Neural cell (in vitro differentiated cells): Measurements from ENCODE around the gene MVK. TPM values are rescaled to one million over a fixed set of nuclear protein-coding genes. Genes with fewer than 3 reads are reported as not detected.

Experiments used
- H2AFZ ChIP-seq: fragments of 200-600, 300-800 bp; sonication (generic), shearing (Covaris generic); 2 replicates; pipeline ENCODE4 v1.6.0; 2014; ENCODE audit warnings: low read depth, mild to moderate bottlenecking, antibody characterized with exemption, low read length, moderate library complexity
- H3F3A ChIP-seq: fragments of 200-600 bp; shearing (Covaris generic); 2 replicates; pipeline ENCODE4 v1.6.1; 2016; ENCODE audit warnings: mild to moderate bottlenecking, moderate library complexity, mixed read lengths, antibody characterized with exemption, low read length; ENCODE audit not compliant: insufficient read depth, poor library complexity, severe bottlenecking
- H3K27ac ChIP-seq: fragments of 200-600, 300-800 bp; sonication (generic), shearing (Covaris generic); 2 replicates; pipeline ENCODE4 v1.5.1; 2014; ENCODE audit warnings: mild to moderate bottlenecking, low read length, moderate library complexity
- H3K27me3 ChIP-seq: fragments of 300-800, 200-600 bp; sonication (generic), shearing (Covaris generic); 2 replicates; pipeline ENCODE4 v1.6.0; 2014; ENCODE audit warnings: mild to moderate bottlenecking, low read depth, low read length, moderate library complexity; ENCODE audit not compliant: insufficient read depth
- H3K36me3 ChIP-seq: fragments of 300-800, 200-600 bp; sonication (generic), shearing (Covaris generic); 2 replicates; pipeline ENCODE4 v1.5.1; 2014; ENCODE audit warnings: mild to moderate bottlenecking, antibody characterized with exemption, low read length, moderate library complexity; ENCODE audit not compliant: insufficient read depth
- H3K4me2 ChIP-seq: fragments of 300-800, 200-600 bp; sonication (generic), shearing (Covaris generic); 2 replicates; pipeline ENCODE4 v1.6.0; 2014; ENCODE audit warnings: mild to moderate bottlenecking, low read length
- H3K4me3 ChIP-seq: fragments of 300-800, 200-600 bp; sonication (generic), shearing (Covaris generic); 2 replicates; pipeline ENCODE4 v1.5.1; 2014; ENCODE audit warnings: mild to moderate bottlenecking, low read length, moderate library complexity
- H3K79me2 ChIP-seq: fragments of 200-600 bp; shearing (Covaris generic); replicated peaks from 2 replicates; pipeline ENCODE4 v1.6.0; 2014; ENCODE audit warnings: mild to moderate bottlenecking, low read length, moderate library complexity; ENCODE audit not compliant: insufficient read depth
- H3K9ac ChIP-seq: fragments of 300-800, 200-600 bp; sonication (generic), shearing (Covaris generic); 2 replicates; pipeline ENCODE4 v1.6.1; 2016; ENCODE audit warnings: mild to moderate bottlenecking, low read length, mixed read lengths
- H3K9me2 ChIP-seq: fragments of 200-600 bp; shearing (Covaris generic); 2 replicates; pipeline ENCODE4 v1.6.1; 2016; ENCODE audit warnings: mild to moderate bottlenecking, low read length, mixed read lengths; ENCODE audit not compliant: insufficient read depth
- H3K9me3 ChIP-seq: fragments of 200-600, 300-800 bp; sonication (generic), shearing (Covaris generic); 2 replicates; pipeline ENCODE4 v1.6.1; 2016; ENCODE audit warnings: mild to moderate bottlenecking, mixed run types, low read length, moderate library complexity, mixed read lengths
- H4K20me1 ChIP-seq: fragments of 200-600 bp; shearing (Covaris generic); 2 replicates; pipeline ENCODE4 v1.6.1; 2016; ENCODE audit warnings: mild to moderate bottlenecking, mixed run types; ENCODE audit not compliant: insufficient read depth
- EP300 ChIP-seq: fragments of 450-650 bp; conservative IDR thresholded peaks from 2 replicates; pipeline ENCODE4 v1.6.1; 2014; ENCODE audit warnings: antibody characterized with exemption, mild to moderate bottlenecking, moderate library complexity; ENCODE audit not compliant: poor library complexity, severe bottlenecking
- EZH2 ChIP-seq: fragments of 200-600, 300-800 bp; shearing (Covaris generic), sonication (generic); IDR thresholded peaks from 2 replicates; pipeline ENCODE4 v1.6.1; 2014; ENCODE audit warnings: antibody characterized with exemption, low read length, borderline replicate concordance, mild to moderate bottlenecking; ENCODE audit not compliant: insufficient read depth, poor library complexity, severe bottlenecking
- MXI1 ChIP-seq: fragments of 450-650 bp; conservative IDR thresholded peaks from 2 replicates; pipeline ENCODE4 v1.6.1; 2014; ENCODE audit warnings: antibody characterized with exemption, mild to moderate bottlenecking; ENCODE audit not compliant: poor library complexity, severe bottlenecking
- POLR2AphosphoS5 ChIP-seq: IDR thresholded peaks from 2 replicates; pipeline ENCODE4 v1.6.1; 2012
- RAD21 ChIP-seq: fragments of 450-650 bp; conservative IDR thresholded peaks from 2 replicates; pipeline ENCODE4 v1.6.1; 2014; ENCODE audit warnings: antibody characterized with exemption, mild to moderate bottlenecking, moderate library complexity
- SMC3 ChIP-seq: fragments of 450-650 bp; conservative IDR thresholded peaks from 2 replicates; pipeline ENCODE4 v1.6.1; 2014; ENCODE audit warnings: antibody characterized with exemption, mild to moderate bottlenecking, moderate library complexity; ENCODE audit not compliant: poor library complexity
- TAF1 ChIP-seq: IDR thresholded peaks from 2 replicates; pipeline ENCODE4 v1.6.1; 2012; ENCODE audit warnings: low read depth
- polyA plus RNA-seq: library from polyadenylated mRNA; depleted of rRNA; stranded (reverse); fragments of >200 nt; gene quantifications from 2 replicates; pipeline ENCODE4 v1.2.3, GENCODE V29; 2014
- TF ChIP-seq, protein P1 (sequence below): IDR thresholded peaks from 2 replicates; pipeline ENCODE4 v1.6.1; 2012; ENCODE audit warnings: borderline replicate concordance
- TF ChIP-seq, protein P2 (sequence below): fragments of 450-650 bp; IDR thresholded peaks from 2 replicates; pipeline ENCODE4 v1.5.1; 2014; ENCODE audit warnings: antibody characterized with exemption, mild to moderate bottlenecking, moderate library complexity; ENCODE audit not compliant: poor library complexity, severe bottlenecking

Gene MVK
- polyA plus RNA-seq, 1 donor from 2014 or later = 45.7 TPM

- Histone ChIP-seq H3K4me3 (no peak overlapping the region), H3K9me3 (no peaks in the 10 kb centered on the region), H2AFZ (no peak overlapping the region), H3K4me2 (no peak overlapping the region), H4K20me1 (no peaks in the 10 kb centered on the region), H3K27ac (no peak overlapping the region), H3K9me2 (no peaks in the 10 kb centered on the region), H3K36me3 (no peaks in the 10 kb centered on the region), H3K27me3 (no peaks in the 10 kb centered on the region), H3K79me2 (peaks cover 24% of the 10 kb centered on the region), H3K9ac (no peak overlapping the region), H3F3A (no peaks in the 10 kb centered on the region)
- TF ChIP-seq EP300 = no peak
These were observed 3.7 kb downstream of the MVK start for GRCh38 chr12:109577311-109577710.

DNA sequence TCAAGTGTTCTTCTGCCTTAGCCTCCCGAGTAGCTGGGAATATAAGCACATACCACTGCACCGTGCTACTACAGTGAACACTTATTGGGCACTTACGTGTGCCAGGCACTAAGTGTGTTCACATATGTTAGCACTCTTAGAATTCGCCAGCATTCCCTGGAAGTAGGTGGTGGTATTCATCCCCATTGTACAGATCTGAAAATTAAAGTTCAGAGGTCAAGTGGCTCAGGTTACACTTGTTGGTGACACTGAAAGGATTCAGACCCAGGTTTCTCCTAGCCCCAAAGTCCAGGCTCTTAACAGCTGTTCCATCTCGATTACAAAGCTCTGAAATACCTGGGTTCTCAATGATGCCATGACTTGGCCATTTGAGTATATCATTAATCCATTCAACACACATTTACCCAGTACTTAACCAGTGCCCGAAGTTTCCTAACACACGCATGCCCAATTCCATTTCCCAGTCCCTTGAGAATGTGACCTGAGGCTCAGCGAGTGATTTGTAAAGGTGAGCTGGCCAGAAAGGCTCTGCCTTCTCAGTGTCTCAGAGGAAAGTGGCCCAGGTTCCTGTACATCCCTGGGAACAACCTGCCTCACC, 4.8 kb downstream of the MVK start:
- no peak overlapping the region for H2AFZ ChIP-seq
- no peaks in the 10 kb centered on the region for H3K9me3 ChIP-seq
- H3K27me3 ChIP-seq = no peaks in the 10 kb centered on the region
- H3K79me2 ChIP-seq = peaks cover 18% of the 10 kb centered on the region
- TF ChIP-seq SMC3 (no peak), EP300 (no peak), EZH2 (no peak), TAF1 (no peak), RAD21 (no peak), MXI1 (no peak), POLR2AphosphoS5 (no peak)
- TF ChIP-seq, protein P1, sequence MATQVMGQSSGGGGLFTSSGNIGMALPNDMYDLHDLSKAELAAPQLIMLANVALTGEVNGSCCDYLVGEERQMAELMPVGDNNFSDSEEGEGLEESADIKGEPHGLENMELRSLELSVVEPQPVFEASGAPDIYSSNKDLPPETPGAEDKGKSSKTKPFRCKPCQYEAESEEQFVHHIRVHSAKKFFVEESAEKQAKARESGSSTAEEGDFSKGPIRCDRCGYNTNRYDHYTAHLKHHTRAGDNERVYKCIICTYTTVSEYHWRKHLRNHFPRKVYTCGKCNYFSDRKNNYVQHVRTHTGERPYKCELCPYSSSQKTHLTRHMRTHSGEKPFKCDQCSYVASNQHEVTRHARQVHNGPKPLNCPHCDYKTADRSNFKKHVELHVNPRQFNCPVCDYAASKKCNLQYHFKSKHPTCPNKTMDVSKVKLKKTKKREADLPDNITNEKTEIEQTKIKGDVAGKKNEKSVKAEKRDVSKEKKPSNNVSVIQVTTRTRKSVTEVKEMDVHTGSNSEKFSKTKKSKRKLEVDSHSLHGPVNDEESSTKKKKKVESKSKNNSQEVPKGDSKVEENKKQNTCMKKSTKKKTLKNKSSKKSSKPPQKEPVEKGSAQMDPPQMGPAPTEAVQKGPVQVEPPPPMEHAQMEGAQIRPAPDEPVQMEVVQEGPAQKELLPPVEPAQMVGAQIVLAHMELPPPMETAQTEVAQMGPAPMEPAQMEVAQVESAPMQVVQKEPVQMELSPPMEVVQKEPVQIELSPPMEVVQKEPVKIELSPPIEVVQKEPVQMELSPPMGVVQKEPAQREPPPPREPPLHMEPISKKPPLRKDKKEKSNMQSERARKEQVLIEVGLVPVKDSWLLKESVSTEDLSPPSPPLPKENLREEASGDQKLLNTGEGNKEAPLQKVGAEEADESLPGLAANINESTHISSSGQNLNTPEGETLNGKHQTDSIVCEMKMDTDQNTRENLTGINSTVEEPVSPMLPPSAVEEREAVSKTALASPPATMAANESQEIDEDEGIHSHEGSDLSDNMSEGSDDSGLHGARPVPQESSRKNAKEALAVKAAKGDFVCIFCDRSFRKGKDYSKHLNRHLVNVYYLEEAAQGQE = no peak
- TF ChIP-seq, protein P2, sequence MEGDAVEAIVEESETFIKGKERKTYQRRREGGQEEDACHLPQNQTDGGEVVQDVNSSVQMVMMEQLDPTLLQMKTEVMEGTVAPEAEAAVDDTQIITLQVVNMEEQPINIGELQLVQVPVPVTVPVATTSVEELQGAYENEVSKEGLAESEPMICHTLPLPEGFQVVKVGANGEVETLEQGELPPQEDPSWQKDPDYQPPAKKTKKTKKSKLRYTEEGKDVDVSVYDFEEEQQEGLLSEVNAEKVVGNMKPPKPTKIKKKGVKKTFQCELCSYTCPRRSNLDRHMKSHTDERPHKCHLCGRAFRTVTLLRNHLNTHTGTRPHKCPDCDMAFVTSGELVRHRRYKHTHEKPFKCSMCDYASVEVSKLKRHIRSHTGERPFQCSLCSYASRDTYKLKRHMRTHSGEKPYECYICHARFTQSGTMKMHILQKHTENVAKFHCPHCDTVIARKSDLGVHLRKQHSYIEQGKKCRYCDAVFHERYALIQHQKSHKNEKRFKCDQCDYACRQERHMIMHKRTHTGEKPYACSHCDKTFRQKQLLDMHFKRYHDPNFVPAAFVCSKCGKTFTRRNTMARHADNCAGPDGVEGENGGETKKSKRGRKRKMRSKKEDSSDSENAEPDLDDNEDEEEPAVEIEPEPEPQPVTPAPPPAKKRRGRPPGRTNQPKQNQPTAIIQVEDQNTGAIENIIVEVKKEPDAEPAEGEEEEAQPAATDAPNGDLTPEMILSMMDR = no peak
- no peak overlapping the region for H3K27ac ChIP-seq
- H3K9me2 ChIP-seq = no peaks in the 10 kb centered on the region
- H3F3A ChIP-seq = no peaks in the 10 kb centered on the region
- no peaks in the 10 kb centered on the region for H4K20me1 ChIP-seq
- no peak overlapping the region for H3K9ac ChIP-seq
- H3K4me2 ChIP-seq = no peak overlapping the region
- no peaks in the 10 kb centered on the region for H3K36me3 ChIP-seq
- H3K4me3 ChIP-seq = no peak overlapping the region

DNA sequence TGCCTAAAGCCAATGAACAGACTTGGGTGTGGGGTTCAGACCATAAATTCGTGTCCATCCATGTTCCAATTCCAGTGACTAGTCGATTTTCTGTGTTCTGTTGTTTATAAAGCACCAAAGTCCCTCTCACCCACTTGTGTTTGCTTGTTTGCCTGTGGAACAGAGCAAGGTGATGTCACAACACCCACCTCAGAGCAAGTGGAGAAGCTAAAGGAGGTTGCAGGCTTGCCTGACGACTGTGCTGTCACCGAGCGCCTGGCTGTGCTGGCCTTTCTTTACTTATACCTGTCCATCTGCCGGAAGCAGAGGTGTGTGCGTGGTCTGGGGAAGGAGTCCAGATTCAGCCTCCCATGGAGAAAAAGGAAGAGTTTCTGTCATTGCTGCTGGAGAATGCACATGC, 6.0 kb downstream of the MVK start:
- TF ChIP-seq, protein P1 = no peak
- TF ChIP-seq EP300 = no peak
- TF ChIP-seq EZH2 = no peak
- TF ChIP-seq POLR2AphosphoS5 = no peak
- no peak for TF ChIP-seq SMC3
- H3K9me3 ChIP-seq = no peaks in the 10 kb centered on the region
- H4K20me1 ChIP-seq = no peaks in the 10 kb centered on the region
- H3K9ac ChIP-seq = no peak overlapping the region
- H3K36me3 ChIP-seq = no peaks in the 10 kb centered on the region
- H2AFZ ChIP-seq = no peak overlapping the region
- H3K79me2 ChIP-seq = peaks cover 9% of the 10 kb centered on the region
- H3K4me2 ChIP-seq = no peak overlapping the region
- H3K4me3 ChIP-seq = no peak overlapping the region
- H3F3A ChIP-seq = no peaks in the 10 kb centered on the region
- no peak overlapping the region for H3K27ac ChIP-seq
- H3K27me3 ChIP-seq = no peaks in the 10 kb centered on the region
- no peaks in the 10 kb centered on the region for H3K9me2 ChIP-seq
